ENCODE data around the gene WDR90. TPM values are rescaled to one million over a fixed set of nuclear protein-coding genes. Genes with fewer than 3 reads are reported as not detected.

Gene WDR90
- total and polyA plus RNA-seq, 2 of the 13 experiments (the other 11 are each of a cell fraction or from before 2014, with no cell fraction given) = 14.9 to 28.9 TPM

GRCh38 chr16:674968-675883 lies 26.1 kb downstream of the WDR90 start, which contains the start of gene RHBDL1 (continued):
- TF ChIP-seq ZFYVE20 (CRISPR knock-in tag; IDR thresholded peaks at IDR 0.05; ENCODE audit: borderline replicate concordance, low read depth) (no peak), YY1 (IDR thresholded peaks at IDR 0.05; ENCODE audit: insufficient read depth, insufficient replicate concordance, low read depth, low read length) (peak; percentile 10), FOXA3 (CRISPR knock-in tag; IDR thresholded peaks at IDR 0.05) (no peak), ZFP36 (IDR thresholded peaks at IDR 0.05; ENCODE audit: borderline replicate concordance, low read depth, low read length, partially characterized antibody) (peak; percentile 99), HOXA3 (CRISPR knock-in tag; IDR thresholded peaks at IDR 0.05) (no peak), ZUFSP (CRISPR knock-in tag; IDR thresholded peaks at IDR 0.05; ENCODE audit: borderline replicate concordance) (no peak), ZNF33B (CRISPR knock-in tag; IDR thresholded peaks at IDR 0.05) (no peak), ZNF326 (CRISPR knock-in tag; IDR thresholded peaks at IDR 0.05; ENCODE audit: borderline replicate concordance) (no peak; the same call in none of the 2 replicates), THAP9 (CRISPR knock-in tag; IDR thresholded peaks at IDR 0.05; ENCODE audit: borderline replicate concordance) (no peak), TCF7 (IDR thresholded peaks at IDR 0.05; ENCODE audit: low read depth) (no peak), CCDC6 (CRISPR knock-in tag; IDR thresholded peaks at IDR 0.05) (no peak), ZNF772 (CRISPR knock-in tag; IDR thresholded peaks at IDR 0.05) (no peak), KMT2A (CRISPR knock-in tag; IDR thresholded peaks at IDR 0.05) (no peak), KLF13 (CRISPR knock-in tag; IDR thresholded peaks at IDR 0.05) (no peak), ZNF446 (CRISPR knock-in tag; IDR thresholded peaks at IDR 0.05) (no peak), ZSCAN21 (CRISPR knock-in tag; IDR thresholded peaks at IDR 0.05; ENCODE audit: borderline replicate concordance) (peak; percentile 76; the same call in 1 of the 2 replicates), USF2 (IDR thresholded peaks at IDR 0.05; ENCODE audit: low read depth, low read length) (no peak), USF2 (CRISPR knock-in tag; IDR thresholded peaks at IDR 0.05; ENCODE audit: borderline replicate concordance) (no peak), CBX1 (IDR thresholded peaks at IDR 0.05; ENCODE audit: low read depth) (peak; percentile 27), CREM (IDR thresholded peaks at IDR 0.05) (no peak), CREM (CRISPR knock-in tag; IDR thresholded peaks at IDR 0.05) (no peak)
